ENCODE measurements around the gene ATXN1. TPM values are rescaled to one million over a fixed set of nuclear protein-coding genes. Genes with fewer than 3 reads are reported as not detected.
"Not testable (repeated sequence)": the region's sequence is repeated elsewhere in the genome, so short reads cannot be mapped to it uniquely, and the experiment has no call there.

ATXN1 gene
- total RNA-seq, 3 donors from 2014 or later, result 30.4 to 87.3 (median 50.1) TPM

DNA sequence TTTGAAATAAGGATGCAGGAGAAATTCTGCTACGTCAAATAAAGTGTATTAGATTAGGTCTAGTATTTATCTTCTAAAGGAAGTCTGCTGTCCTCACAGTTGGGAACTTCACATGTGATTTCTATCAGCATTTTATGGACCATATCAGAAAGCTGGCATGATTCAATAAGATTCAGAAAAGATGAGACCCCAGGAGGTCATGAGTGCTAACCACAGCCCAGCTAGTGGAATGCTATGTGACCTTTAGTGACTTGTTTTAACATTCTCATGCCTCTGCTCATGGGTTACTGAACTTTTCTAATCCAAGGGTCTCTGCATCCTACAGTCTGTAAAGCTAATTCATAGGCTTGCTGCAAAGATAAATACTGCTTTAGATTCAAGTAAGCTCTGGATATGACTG, 372.8 kb downstream of the ATXN1 start:
- DNase-seq (no peak), ATAC-seq (no peak)
- Histone ChIP-seq H3K9me3 (no peaks in the 10 kb centered on the region), H3K4me3 (no peak overlapping the region), H3K4me1 (ENCODE audit: low read depth) (no peaks in the 10 kb centered on the region), H3K36me3 (ENCODE audit: low read depth) (no peaks in the 10 kb centered on the region)
- intact Hi-C loops (cut with DNase I, micrococcal nuclease), result no loop called here
- TF ChIP-seq, protein P1, sequence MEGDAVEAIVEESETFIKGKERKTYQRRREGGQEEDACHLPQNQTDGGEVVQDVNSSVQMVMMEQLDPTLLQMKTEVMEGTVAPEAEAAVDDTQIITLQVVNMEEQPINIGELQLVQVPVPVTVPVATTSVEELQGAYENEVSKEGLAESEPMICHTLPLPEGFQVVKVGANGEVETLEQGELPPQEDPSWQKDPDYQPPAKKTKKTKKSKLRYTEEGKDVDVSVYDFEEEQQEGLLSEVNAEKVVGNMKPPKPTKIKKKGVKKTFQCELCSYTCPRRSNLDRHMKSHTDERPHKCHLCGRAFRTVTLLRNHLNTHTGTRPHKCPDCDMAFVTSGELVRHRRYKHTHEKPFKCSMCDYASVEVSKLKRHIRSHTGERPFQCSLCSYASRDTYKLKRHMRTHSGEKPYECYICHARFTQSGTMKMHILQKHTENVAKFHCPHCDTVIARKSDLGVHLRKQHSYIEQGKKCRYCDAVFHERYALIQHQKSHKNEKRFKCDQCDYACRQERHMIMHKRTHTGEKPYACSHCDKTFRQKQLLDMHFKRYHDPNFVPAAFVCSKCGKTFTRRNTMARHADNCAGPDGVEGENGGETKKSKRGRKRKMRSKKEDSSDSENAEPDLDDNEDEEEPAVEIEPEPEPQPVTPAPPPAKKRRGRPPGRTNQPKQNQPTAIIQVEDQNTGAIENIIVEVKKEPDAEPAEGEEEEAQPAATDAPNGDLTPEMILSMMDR (IDR thresholded peaks at IDR 0.05), result no peak

DNA sequence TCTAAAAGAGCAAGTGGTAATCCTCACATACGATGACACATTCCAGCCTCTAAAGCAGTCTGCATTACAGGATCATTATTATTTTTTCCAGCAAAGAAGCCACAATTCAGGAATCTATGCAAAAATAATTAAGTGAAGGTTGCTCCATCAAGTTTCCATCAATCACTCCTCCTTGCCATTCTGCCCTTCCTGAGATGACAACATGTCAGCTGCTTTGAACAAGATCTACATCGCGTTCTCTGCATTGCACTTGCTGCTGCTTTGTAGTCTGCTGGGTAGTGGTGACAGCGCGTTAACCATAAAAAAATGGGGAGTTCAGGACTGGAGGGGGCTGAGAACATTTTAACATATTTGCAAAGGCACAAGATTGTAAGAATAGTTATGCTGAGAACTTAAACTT, 375.2 kb downstream of the ATXN1 start:
- no peak overlapping the region for H3K4me3 ChIP-seq
- ATAC-seq, result no peak
- TF ChIP-seq, protein P1 (IDR thresholded peaks at IDR 0.05), result no peak

DNA sequence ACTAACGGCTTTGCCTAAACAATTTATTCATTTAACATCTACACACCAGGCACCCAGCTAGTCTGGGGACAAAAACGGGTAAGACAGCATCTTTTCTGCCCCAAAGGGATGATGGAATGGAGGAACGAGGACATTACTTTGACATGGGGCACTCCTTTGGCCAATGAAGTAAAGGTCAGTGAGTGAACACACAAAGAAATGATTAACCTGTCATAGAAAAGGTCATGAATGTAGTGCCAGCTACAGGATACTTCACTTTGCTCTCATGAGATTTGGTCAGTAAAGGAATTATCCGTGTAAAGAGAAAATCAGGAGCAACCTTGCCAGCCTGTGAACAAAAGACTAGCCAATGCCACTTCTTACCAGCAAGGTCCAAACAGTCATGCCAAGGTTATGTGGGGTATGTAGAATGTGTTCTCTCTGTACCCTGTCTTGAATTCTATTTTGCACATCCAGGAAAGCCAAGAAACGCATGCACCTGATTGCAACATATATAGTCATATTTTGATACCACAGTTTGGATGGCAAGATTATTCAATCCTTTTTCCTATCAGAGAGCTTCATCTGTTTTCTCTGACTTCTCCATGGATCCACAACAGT, 377.6 kb downstream of the ATXN1 start:
- no peaks in the 10 kb centered on the region for H3K9me3 ChIP-seq
- intact Hi-C loops (cut with DNase I, micrococcal nuclease), result no loop called here
- ATAC-seq (no peak), DNase-seq (no peak)
- TF ChIP-seq, protein P1 (IDR thresholded peaks at IDR 0.05), result no peak
- no peak overlapping the region for H3K4me3 ChIP-seq
- H3K4me1 ChIP-seq (ENCODE audit: low read depth), result no peaks in the 10 kb centered on the region
- no peaks in the 10 kb centered on the region for H3K36me3 ChIP-seq (ENCODE audit: low read depth)

More for the DNA sequence above, 375.2 kb downstream of the ATXN1 start:
- Histone ChIP-seq H3K9me3 (no peaks in the 10 kb centered on the region), H3K36me3 (ENCODE audit: low read depth) (no peaks in the 10 kb centered on the region), H3K4me1 (ENCODE audit: low read depth) (no peaks in the 10 kb centered on the region)
- intact Hi-C loops (cut with DNase I, micrococcal nuclease), result no loop called here
- no peak for DNase-seq

DNA sequence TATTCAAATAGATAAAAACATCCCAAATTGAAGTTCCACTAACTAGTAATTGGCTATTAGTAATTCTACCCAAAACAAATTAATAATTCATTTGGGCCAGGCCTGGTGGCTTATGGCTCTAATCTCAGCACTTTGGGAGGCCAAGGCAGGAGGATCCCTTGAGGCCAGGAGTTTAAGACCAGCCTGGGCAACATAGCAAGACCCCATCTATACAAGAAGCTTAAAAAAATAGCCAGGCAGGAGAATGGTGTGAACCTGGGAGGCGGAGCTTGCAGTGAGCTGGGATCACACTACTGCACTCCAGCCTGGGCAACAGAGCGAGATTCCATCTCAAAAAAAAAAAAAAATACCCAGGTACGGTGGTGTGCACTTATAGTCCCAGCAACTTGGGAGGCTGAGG, 379.3 kb downstream of the ATXN1 start:
- H3K36me3 ChIP-seq (ENCODE audit: low read depth); intact Hi-C loops (cut with DNase I, micrococcal nuclease); H3K9me3 ChIP-seq; DNase-seq; H3K4me3 ChIP-seq; H3K4me1 ChIP-seq (ENCODE audit: low read depth); ATAC-seq: not testable (repeated sequence)

DNA sequence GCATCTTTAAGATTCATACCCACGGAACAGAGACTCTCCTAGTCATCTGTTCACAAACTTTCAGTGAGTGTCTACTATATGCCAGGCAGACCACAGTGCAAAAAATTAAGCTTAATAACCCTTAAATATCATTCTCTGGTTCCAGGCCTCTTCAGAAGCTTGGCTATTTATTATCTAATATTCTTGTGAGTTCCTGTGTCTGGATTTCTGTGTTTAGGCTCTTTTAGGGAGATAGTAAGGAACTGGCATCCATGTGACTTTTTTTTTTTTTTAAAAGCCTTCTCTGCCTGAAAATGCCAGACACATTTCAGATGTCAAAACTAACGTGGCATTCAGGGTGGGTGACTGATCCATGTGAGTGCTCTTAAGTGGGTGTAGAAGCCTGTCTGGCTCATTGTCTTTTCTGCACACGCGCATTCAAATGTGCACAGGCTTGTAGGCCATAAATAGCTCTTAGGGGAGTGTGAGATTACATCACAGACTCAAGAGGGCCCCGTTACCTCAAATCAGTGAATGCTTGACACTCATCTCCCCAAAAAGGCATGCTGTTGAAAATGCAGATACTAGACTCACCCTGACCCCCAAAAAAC, 380.9 kb downstream of the ATXN1 start:
- Histone ChIP-seq H3K4me1 (ENCODE audit: low read depth) (no peaks in the 10 kb centered on the region), H3K4me3 (no peak overlapping the region), H3K9me3 (no peaks in the 10 kb centered on the region), H3K36me3 (ENCODE audit: low read depth) (no peaks in the 10 kb centered on the region)
- no peak for ATAC-seq
- TF ChIP-seq, protein P1 (IDR thresholded peaks at IDR 0.05), result no peak
- intact Hi-C loops (cut with DNase I, micrococcal nuclease), result no loop called here
- DNase-seq, result no peak

DNA sequence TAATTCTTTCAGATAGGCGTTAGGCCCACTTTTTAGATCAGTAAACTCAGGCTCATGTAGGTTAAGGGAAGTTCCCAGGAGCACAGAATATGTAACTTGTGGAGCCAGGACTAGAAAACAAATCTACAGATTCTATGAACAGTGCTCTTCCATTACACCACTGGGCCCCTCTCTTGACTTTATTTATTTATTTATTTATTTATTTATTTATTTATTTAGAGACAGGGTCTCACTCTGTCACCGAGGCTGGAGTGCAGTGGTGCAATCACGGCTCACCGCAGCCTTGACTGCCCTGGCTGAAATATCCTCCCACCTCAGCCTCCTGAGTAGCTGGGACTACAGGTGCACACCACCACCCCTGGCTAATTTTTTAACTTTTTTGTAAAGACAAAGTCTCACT, 382.9 kb downstream of the ATXN1 start:
- intact Hi-C loops (cut with DNase I, micrococcal nuclease); DNase-seq; ATAC-seq: not testable (repeated sequence)

More for the DNA sequence above, 382.9 kb downstream of the ATXN1 start:
- H3K36me3 ChIP-seq (ENCODE audit: low read depth); H3K4me1 ChIP-seq (ENCODE audit: low read depth); H3K9me3 ChIP-seq; H3K4me3 ChIP-seq: not testable (repeated sequence)

Measured in mucosa of descending colon (tissue), 3 donors.